SK-N-MC (cell line): ENCODE results near the gene GTF2I.

ENCODE experiments used
- EZH2 ChIP-seq: fragments of 200-600 bp; sonication (generic); IDR thresholded peaks from one replicate; pipeline ENCODE4 v1.6.1; 2017; ENCODE audit warnings: antibody characterized with exemption
- FOXP2 ChIP-seq: optimal IDR thresholded peaks from 2 replicates; pipeline ENCODE3; 2011; ENCODE audit warnings: mild to moderate bottlenecking, moderate library complexity; ENCODE audit not compliant: insufficient read depth; ENCODE audit errors: extremely low read length, control extremely low read depth
- POLR2AphosphoS5 ChIP-seq: IDR thresholded peaks from 2 replicates; pipeline ENCODE4 v1.6.1; 2012; ENCODE audit warnings: mild to moderate bottlenecking, low read depth, low read length, borderline replicate concordance

- TF ChIP-seq POLR2AphosphoS5 (no peak), EZH2 (no peak), FOXP2 (no peak)
These were observed 35.2 kb upstream of the GTF2I start for GRCh38 chr7:74622228-74622749.
